GM10248 (cell line): ENCODE measurements around the gene CAPZB.
"Not testable (repeated sequence)": the region's sequence is repeated elsewhere in the genome, so short reads cannot be mapped to it uniquely, and the experiment has no call there.

Experiments
- CTCF ChIA-PET: fragments of 300-600 bp; sonication (Branson Sonifier 250); formaldehyde crosslinking; extraction: SDS; loops from one replicate; lab custom pipeline; 2021; ENCODE audit warnings: antibody characterized with exemption; lab: Yijun Ruan, JAX
- POLR2A ChIA-PET: fragments of 350-650 bp; sonication (Branson Sonifier 250); formaldehyde crosslinking; extraction: SDS; loops from one replicate; lab custom pipeline; 2020; ENCODE audit warnings: antibody characterized with exemption; lab: Yijun Ruan, JAX
- DNase-seq: peaks from one replicate; pipeline ENCODE4 v3.0.0; 2012; ENCODE audit errors: extremely low spot score
- TF ChIP-seq, protein P1 (sequence below): IDR thresholded peaks from 2 replicates; pipeline ENCODE4 v1.5.1; 2012; ENCODE audit warnings: mild to moderate bottlenecking, low read depth; ENCODE audit errors: extremely low read depth, missing control alignments, control extremely low read depth

Gene CAPZB

DNA sequence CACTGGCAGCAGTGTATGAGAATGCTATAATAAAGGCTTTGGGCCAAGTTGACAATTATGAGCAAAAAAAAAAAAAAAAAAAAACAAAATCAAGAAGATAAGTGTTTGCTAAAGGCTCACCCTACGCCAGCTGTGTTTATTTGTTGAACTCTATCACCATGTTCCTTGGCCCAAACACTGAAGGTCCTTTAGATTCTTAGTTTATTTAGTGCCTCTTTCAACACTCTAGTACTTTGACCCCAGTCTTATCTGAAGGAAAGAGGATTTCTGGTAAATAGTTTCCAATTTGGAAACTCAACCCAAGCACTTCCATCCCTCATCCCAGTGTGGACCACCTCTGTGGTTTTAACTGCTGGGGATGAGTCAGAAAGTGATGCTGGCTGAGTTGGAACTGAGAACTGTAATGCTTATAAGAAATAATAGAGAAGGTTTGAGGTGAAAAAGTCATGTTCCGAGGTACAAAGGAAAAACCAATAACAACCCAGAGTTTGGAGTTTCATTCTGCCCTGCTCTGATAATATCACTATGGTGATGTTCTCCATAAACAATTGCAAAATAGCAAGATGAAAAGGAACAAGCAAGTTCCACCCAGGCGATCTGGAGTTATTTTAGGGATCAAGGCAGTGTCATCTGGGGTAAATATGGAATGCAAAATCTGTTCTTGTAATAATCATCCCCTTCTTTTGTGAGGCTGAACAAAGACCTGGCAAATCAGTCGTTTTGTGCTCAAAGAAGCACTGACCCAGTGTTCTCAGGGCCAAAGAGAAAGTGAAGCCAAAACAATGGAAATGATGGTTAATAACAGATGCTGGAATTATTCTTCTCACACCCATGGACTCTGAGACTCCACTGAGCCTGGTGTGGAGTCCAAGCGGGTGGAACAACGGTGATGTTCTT lies 19.7 kb upstream of the CAPZB start:
- ChIA-PET POLR2A (no interaction called here), CTCF (interaction anchor here (0.7 to 2.1 kb wide), 5 partner anchors 8 to 25 kb away, joined by 3 to 8 read pairs (median 5); no protein-coding TSS in a partner anchor)
- DNase-seq = no peak
- TF ChIP-seq, protein P1, sequence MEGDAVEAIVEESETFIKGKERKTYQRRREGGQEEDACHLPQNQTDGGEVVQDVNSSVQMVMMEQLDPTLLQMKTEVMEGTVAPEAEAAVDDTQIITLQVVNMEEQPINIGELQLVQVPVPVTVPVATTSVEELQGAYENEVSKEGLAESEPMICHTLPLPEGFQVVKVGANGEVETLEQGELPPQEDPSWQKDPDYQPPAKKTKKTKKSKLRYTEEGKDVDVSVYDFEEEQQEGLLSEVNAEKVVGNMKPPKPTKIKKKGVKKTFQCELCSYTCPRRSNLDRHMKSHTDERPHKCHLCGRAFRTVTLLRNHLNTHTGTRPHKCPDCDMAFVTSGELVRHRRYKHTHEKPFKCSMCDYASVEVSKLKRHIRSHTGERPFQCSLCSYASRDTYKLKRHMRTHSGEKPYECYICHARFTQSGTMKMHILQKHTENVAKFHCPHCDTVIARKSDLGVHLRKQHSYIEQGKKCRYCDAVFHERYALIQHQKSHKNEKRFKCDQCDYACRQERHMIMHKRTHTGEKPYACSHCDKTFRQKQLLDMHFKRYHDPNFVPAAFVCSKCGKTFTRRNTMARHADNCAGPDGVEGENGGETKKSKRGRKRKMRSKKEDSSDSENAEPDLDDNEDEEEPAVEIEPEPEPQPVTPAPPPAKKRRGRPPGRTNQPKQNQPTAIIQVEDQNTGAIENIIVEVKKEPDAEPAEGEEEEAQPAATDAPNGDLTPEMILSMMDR = no peak

DNA sequence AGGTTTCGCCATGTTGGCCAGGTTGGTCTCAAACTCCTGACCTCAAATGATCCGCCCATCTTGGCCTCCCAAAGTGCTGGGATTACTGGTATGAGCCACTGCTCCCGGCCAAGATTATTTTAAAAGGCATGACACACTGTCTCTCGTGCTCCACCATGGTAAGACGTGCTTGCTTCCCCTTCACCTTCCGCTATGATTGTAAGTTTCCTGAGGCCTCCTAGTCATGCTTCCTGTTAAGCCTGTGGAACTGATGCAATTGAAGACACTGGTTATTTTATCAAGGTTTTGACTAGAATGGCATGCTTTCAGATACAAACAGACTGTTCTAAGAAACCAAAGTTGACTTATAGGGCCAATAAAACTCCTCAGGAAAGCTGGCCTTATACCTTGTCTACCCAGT lies 16.9 kb upstream of the CAPZB start:
- POLR2A ChIA-PET, DNase-seq: not testable (repeated sequence)
- CTCF ChIA-PET = interaction anchor here (1.0 kb wide), 1 partner anchor 13 kb away, joined by 3 read pairs; no protein-coding TSS in a partner anchor

DNA sequence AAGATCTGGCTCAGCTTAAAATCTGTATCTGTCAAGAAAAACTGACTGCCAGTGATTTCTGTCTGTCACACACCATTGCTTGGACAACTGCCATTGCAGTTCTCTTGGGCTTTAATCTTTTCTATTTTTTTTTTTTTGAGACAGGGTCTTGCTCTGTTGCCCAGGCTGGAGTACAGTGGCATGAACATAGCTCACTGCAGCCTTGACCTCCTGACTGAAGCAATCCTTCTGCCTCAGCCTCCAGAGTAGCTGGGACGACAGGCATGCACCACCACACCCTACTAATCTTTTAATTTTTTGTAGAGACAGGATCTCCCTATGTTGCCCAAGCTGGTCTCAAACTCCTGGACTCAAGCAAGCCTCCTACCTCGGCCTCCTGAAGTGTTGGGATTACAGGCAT lies 14.5 kb upstream of the CAPZB start:
- CTCF ChIA-PET = interaction anchor here (1.0 to 3.2 kb wide), 4 partner anchors 9 to 83 kb away, joined by 4 to 17 read pairs (median 6); no protein-coding TSS in a partner anchor
- POLR2A ChIA-PET = not testable (repeated sequence)

DNA sequence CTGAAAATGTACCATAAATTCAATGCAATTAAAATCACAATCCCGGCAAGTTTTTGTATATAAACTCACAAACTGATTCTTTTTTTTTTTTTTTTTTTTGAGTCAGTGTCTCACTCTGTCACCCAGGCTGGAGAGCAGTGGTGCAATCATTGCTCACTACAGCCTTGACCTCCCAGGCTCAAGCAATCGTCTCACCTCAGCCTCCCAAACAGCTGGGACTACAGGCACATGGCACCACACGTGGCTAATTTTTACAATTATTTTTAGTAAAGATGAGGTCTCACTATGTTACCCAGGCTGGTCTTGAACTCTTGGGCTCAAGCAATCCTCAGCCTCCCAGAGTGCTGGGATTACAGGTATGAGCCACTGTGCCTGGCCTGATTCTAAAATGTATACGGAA lies 12.1 kb upstream of the CAPZB start:
- CTCF ChIA-PET = interaction anchor here (1.4 to 1.9 kb wide), 2 partner anchors 8 to 10 kb away, joined by 3 to 9 read pairs; no protein-coding TSS in a partner anchor
- POLR2A ChIA-PET, DNase-seq: not testable (repeated sequence)

More for the DNA sequence above, 14.5 kb upstream of the CAPZB start:
- DNase-seq = not testable (repeated sequence)

DNA sequence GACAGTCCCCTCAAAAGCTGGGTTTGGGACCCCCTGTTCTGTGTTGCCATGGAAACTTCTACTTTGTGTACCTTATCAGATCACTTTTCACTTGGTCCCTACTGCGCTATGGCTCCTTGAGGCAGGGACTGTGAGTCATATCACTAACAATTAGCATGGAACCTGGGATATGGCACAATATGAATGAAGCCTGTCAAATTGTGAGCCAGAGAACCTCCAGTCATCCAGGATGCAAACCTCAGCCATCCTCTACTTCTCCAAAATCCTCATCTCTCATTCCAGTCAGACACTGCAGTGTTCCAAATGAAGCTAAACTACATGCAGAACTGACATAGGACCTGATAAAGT lies 11.2 kb upstream of the CAPZB start:
- DNase-seq = no peak
- ChIA-PET POLR2A (no interaction called here), CTCF (interaction anchor here (1.4 to 1.9 kb wide), 3 partner anchors 9 to 10 kb away, joined by 3 to 9 read pairs (median 4); no protein-coding TSS in a partner anchor)
- TF ChIP-seq, protein P1 = no peak

DNA sequence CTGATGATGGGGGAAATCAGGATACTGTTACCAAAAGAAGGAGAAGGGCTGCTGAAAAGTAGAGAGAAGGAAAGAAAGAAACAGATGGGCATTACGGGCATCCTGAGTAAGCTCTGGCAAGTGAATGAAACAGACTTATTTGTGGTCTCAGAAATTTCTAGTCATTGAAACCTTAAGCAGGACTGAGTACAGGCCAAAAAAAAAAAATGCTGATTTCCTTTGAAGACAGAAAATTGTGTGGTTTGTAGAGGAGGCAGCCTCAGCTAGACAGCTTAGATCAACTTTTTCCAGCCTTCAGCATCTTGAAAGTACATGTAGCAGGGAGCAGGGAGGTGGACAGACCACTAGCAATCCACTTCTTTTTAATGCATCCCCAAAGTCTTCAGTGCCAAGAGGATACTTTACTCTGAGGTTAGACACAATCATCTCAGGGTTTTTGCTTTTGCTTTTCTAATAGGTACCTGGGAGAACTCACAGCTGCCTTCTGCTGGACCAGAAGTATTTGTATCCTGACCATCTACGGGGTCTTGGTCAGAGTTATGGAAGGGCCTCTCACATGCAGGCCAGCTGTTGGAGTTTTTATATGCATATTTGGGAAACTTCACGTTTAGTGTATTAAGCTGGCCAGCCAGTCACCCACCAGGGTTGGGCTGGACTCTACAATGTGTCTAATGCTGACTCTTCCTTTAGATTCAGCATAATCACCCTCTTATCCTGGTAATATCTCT lies 10.6 kb upstream of the CAPZB start:
- TF ChIP-seq, protein P1 = no peak
- POLR2A ChIA-PET = no interaction called here
- no peak for DNase-seq

DNA sequence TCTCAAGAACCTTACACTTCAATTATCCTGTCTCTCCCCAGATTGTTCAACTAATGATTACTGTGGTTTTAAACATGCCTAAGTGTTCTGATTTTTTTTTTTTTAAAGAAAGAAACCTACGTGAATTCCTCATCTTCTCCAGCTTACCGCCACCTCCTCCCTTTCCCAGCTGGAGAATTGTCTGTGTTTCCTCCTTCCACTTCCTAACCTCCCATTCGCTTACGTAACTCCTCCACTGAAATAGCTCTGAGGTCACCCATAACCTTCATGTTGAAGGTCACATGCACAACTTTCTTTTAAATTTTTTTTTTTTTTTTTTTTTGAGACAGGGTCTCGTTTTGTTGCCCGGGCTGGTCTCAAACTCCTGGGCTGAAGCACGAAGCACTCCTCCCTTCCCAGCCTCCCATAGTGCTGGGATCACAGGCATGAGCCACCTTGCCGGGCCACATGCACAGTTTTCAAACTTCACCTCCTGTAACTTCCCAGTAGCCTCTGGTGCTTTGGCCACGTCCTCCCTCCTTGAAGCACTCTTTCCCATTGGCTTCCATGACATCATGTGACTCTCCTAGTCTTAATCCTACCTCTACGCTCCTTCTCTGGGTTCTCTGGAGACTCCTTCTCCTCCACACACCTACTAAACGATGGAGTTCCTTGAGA lies 9.8 kb upstream of the CAPZB start:
- POLR2A ChIA-PET = no interaction called here
- no peak for DNase-seq
- CTCF ChIA-PET = interaction anchor here (1.4 to 1.7 kb wide), 2 partner anchors 9 to 10 kb away, joined by 4 to 5 read pairs; no protein-coding TSS in a partner anchor
- TF ChIP-seq, protein P1 = no peak

More for the DNA sequence above, 10.6 kb upstream of the CAPZB start:
- CTCF ChIA-PET = interaction anchor here (1.4 to 1.9 kb wide), 3 partner anchors 8 to 10 kb away, joined by 4 to 9 read pairs (median 5); no protein-coding TSS in a partner anchor
